HG02973 (cell line): ENCODE results near the gene CAMK2D.

ENCODE experiments used
- ATAC-seq: cut with Tn5 transposase; IDR thresholded peaks from one replicate; pipeline ENCODE4 v1.9.1; 2021; ENCODE audit warnings: moderate library complexity; ENCODE audit not compliant: unreplicated experiment

Gene CAMK2D

DNA sequence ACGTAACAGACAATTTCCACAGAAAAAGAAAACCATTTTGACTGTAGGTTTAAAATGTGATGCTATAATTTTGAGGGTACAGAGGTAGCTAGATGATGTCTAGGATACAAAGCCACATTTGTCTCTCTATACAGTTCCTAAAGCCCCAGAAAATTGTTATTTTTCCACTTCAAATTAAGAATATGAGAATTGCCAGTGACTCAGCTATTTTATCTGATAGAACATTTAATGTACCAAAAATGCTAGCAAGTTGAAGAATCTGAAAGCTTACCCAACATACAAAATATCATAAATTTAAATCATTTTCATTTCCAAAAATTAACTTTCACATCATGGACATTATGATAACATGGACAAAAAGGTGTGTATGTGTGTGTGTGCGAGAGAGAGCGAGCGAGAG lies 148.0 kb downstream of the CAMK2D start:
- ATAC-seq: no peak

DNA sequence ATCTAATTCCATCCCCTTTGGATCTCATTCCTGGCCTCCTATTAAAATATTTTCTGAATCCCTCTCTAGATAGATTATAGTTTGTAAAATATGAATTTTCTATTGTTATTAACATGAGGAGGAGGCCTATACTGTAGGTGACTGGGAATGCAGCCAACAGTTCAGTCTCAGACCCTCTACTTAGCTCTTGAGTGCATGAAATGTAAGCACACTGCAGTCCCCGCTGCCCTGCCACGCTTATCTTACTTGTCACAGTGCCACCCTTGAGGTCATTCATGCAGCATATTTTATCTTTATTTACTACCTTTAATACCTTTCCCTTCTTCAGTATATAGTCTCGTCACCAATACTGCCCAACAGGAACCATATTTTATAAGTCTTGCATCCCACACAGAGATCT lies 151.0 kb downstream of the CAMK2D start:
- no peak for ATAC-seq

DNA sequence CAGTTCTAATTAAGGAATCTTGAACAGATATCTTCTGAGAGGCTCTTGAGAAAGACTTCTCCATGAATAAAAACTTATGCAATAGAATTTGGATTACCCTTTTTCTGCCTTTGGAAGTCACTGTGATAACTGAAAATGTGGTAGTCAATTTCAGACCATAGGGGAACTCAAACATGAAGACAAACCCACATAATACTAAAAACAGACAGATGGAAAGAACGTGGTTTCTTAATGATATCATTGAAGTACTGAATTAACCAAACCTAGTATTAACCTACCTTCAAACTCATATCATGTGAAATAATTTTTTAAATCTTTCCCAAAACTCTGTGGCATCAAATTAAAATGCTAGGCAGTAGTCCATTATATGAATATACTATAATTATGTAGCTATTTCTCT lies 153.5 kb downstream of the CAMK2D start:
- peak; percentile 80 for ATAC-seq

- peak; percentile 43 for ATAC-seq
These were observed 154.3 kb downstream of the CAMK2D start for GRCh38 chr4:113607147-113607720.

- ATAC-seq: no peak
These were observed 156.6 kb downstream of the CAMK2D start for GRCh38 chr4:113604955-113605354.

DNA sequence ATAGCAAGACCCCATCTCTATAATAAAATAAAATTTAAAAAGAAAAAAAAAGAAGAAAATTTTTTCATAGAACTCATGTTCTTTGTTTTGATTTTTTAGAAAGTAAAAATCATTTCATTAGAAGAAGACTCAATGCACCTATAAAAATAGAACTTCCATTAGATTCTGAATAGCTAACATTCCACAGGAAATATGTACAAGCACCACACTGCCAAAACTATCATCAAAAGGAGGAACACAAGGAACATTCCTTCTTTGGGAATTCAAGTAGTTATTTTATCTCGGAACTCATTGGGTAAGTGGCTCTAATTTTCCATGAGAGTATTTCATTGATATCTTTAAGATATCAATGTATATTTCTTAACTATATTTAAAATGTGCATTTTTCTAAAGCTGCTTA lies 157.6 kb downstream of the CAMK2D start:
- ATAC-seq: no peak

- ATAC-seq: no peak
These were observed 158.8 kb downstream of the CAMK2D start for GRCh38 chr4:113602646-113603228.

GRCh38 chr4:113601636-113602035 lies 159.9 kb downstream of the CAMK2D start:
- no peak for ATAC-seq

DNA sequence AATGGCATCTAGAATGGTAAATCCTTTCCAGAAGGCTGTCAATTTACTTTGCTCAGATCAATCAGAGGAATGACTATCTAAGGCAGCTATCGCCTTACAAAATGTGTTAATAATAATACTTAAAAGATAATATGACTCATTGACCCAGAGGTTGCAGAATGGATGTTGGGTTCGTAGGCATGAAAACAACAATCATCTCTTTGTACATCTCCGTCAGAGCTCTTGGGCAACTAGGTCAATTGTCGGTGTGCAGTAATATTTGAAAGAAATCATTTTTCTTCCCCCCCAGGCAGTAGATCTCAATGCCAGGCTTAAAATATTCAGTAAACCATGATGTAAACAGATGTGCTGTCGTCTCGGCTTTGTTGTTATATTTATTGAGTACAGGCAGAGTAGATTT lies 165.1 kb downstream of the CAMK2D start:
- ATAC-seq: no peak

DNA sequence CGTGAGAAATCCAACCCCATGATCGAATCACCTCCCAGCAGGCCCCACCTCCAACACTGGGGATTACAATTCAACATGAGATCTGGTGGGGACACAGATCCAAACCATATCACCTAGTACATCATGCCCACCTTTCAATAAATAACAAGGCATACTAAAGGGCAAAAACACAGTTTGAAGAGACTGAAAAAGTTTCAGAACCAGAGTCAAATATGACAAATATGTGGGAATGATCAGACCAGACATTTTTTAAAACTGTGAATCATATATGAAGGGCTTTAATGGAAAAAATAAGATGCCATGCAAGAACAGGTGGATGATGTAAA lies 167.3 kb downstream of the CAMK2D start:
- no peak for ATAC-seq

DNA sequence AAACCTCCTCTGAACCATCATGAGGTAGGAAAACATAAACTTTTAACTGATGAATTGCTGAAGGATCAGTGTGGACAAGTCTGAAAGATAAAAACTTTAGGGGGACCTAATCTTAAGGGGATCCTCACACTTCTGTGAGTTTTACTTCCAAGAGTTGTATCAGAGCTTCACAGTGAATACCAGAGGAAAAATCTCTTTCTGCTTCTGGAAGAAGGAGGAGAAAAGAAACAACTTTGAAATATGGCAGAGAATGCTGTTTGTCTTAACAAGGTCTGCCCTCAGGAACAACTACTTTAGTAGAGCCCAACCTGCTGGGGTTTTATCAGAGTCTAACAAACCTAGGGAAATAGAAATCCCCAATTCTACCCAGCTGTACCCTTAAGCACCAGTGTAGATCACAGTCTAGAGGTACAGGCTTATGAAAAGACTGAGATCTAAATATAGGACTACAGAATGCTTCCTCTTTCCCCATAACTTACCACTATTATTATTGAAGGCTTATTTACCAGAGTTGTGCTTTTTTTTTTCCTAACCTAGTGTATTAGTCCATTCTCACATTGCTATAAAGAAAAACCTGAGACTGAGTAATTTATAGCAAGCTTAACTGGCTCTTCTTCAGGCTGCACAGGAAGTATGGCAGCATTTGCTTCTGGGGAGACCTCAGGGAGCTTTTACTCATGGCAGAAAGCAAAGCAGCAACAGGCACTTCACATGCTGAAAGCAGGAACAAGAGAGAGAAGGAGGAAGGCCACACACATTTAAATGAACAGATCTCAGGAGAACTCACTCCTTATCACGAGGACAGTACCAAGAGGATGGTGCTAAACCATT lies 167.9 kb downstream of the CAMK2D start:
- peak; percentile 69 for ATAC-seq

DNA sequence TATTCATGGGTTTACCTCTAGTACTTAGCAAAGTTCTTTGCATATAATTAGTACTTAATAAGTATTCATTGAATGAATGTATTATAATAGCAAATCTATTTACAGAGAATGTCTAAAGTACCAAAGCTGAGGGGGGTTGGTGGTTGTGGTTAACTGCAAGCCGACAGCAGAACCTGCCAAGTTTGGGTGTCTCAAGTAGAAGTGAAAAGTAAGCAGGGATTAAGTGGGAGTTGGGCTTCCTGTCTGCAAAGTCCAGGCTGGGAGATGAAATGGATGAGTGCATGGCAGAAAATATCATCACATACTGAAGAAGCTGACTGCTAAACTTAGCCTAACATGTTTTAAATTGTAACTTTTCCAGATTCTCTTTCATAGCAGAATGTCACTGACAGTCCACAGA lies 169.6 kb downstream of the CAMK2D start:
- no peak for ATAC-seq

DNA sequence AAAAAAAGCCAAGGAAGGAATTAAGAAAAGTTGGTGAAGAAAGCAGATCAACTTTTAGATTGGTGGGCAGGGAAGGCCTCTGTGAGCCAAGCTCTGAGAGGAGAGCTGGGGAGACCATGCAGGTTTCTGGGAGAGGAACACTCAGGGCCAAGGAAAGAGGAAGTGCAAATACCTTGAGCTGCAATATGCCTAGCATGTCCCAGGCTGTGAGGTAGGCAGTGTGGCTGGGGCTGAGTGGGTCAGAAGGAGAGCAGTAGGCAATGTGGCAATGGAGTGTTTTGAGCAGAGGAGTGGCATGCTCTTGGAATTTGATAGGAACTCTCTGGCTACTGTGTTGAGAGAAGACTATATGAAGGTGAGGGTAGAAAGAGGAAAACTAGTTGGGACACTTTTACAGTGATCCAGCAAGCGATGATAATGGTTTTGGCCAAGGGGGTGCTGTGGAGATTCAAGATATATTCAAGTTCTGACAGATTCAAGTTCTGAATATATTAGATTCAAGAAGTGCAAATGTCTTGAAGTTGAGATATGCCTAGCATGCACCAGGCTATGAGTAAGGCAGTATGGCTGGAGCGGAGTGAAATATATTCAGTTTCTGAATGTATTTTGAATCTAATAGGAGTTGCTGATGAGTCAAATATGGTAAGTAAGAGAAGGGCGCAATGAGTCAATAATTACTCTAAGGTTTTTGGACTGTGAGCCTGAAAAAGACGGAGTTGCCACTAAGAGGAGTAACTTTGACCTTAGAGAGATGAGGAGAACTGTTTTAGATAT lies 172.5 kb downstream of the CAMK2D start:
- ATAC-seq: peak; percentile 39

GRCh38 chr4:113587640-113588275 lies 173.8 kb downstream of the CAMK2D start:
- ATAC-seq: no peak

- no peak for ATAC-seq
These were observed 174.4 kb downstream of the CAMK2D start for GRCh38 chr4:113587156-113587555.

GRCh38 chr4:113586072-113586471 lies 175.5 kb downstream of the CAMK2D start:
- no peak for ATAC-seq

DNA sequence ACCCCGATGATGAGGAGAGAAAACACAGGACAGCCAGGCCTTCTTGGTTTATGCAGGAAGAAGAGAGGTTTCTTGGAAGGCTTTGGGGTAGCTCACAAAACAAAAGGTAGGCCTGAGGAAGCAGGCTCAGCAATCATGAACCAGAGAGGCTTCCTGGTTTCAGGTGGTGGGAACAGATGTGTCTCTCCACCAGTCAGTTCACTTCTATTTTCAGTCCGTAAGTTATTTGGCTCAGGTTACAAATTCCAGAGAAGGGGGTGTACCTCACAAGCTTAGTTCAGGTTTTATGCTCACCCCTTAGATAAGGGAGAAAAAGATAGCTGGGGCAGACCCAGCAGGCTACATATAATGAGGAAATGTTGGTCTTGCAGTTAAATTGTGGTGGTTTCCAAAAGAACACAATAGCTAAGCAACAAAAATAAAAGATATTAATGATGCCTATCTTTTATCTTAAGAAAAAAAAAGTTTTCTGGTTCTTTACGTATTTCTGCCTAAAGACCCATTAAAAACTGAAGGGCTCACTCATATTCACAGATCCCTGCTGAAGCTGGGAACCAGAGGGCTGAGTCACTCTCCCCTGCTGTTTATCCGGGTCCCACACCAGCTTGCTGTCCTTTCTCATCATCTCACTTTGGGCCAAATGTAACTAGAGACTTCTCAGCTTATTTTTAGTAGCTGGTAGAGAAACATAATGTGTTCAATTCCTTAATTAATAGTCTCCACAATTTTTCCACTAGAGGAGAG lies 177.0 kb downstream of the CAMK2D start:
- ATAC-seq: no peak

- no peak for ATAC-seq
These were observed 178.8 kb downstream of the CAMK2D start for GRCh38 chr4:113582737-113583136.

GRCh38 chr4:113579360-113579759 lies 182.2 kb downstream of the CAMK2D start:
- ATAC-seq: no peak

DNA sequence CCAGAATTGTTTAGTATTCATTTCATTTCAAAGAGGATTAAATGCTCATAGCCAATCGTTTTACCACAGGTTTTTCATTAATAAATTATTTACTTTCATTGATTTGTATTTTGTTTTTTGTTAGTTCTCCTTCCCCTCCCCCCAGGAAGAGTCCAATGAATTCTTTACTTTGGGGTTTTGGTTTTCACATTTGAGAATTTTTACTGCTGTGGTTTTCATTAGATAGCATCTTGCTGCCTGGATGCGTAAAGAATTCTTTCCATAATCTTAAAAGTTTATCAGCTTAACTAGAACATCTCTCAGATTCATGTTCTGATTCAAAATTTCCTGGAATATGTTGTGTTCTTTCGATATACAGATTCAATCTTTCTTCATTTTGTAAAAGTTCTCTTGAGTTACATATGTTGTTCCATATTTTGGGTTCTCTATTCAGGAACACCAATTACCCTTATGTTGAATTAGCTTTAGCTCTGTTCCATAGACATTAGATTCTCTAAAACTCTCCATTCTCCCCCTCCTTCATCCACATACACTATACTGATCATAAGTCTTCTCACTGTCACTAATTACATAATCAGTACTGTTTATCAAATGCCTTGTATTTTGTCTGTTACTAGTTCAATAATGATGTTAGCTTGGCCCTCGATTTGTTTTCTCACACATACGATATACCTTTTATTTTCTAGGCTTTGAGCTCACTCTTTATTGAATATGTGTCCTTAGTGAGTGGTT lies 184.4 kb downstream of the CAMK2D start:
- ATAC-seq: no peak
